GM18499 (cell line): ENCODE results near the gene LGALS7.
"Not testable (repeated sequence)": the region's sequence is repeated elsewhere in the genome, so short reads cannot be mapped to it uniquely, and the experiment has no call there.

Source experiments
- ATAC-seq: cut with Tn5 transposase; IDR thresholded peaks from one replicate; pipeline ENCODE4 v1.9.1; 2021; ENCODE audit warnings: moderate number of reproducible peaks; ENCODE audit not compliant: insufficient read depth, unreplicated experiment

The LGALS7 gene

GRCh38 chr19:38773469-38774177, at the start of gene LGALS7:
Gene LGALS7 (minus strand): TSS chr19:38773517. CDS start chr19:38773492, 25 bp downstream.
- ATAC-seq: no peak

- not testable (repeated sequence) for ATAC-seq
Observed at GRCh38 chr19:38821230-38821825, 48.0 kb upstream of the LGALS7 start.

GRCh38 chr19:38819231-38819920, 46.1 kb upstream of the LGALS7 start:
- ATAC-seq: no peak

GRCh38 chr19:38817081-38817480, 43.8 kb upstream of the LGALS7 start:
- no peak for ATAC-seq

- no peak for ATAC-seq
Observed at GRCh38 chr19:38816131-38816750, 42.9 kb upstream of the LGALS7 start.

- no peak for ATAC-seq
Observed at GRCh38 chr19:38815059-38816001, 42.0 kb upstream of the LGALS7 start.

- ATAC-seq: not testable (repeated sequence)
Observed at GRCh38 chr19:38813932-38814331, 40.6 kb upstream of the LGALS7 start.

- no peak for ATAC-seq
Observed at GRCh38 chr19:38813323-38813722, 40.0 kb upstream of the LGALS7 start.

- ATAC-seq: no peak
Observed at GRCh38 chr19:38812841-38813320, 39.6 kb upstream of the LGALS7 start, which contains the start of gene LGALS4. Gene LGALS4 (minus strand): TSS chr19:38812945. CDS start chr19:38812886, 59 bp downstream.

- no peak for ATAC-seq
Observed at GRCh38 chr19:38812009-38812840, 38.9 kb upstream of the LGALS7 start.

GRCh38 chr19:38809592-38810252, 36.4 kb upstream of the LGALS7 start:
- no peak for ATAC-seq

GRCh38 chr19:38808741-38809140, 35.4 kb upstream of the LGALS7 start:
- ATAC-seq: no peak

GRCh38 chr19:38807374-38808098, 34.2 kb upstream of the LGALS7 start:
- ATAC-seq: not testable (repeated sequence)

- ATAC-seq: no peak
Observed at GRCh38 chr19:38806371-38806770, 33.1 kb upstream of the LGALS7 start.

- no peak for ATAC-seq
Observed at GRCh38 chr19:38805180-38805579, 31.9 kb upstream of the LGALS7 start.

- no peak for ATAC-seq
Observed at GRCh38 chr19:38803543-38803942, 30.2 kb upstream of the LGALS7 start.

GRCh38 chr19:38801359-38802095, 28.2 kb upstream of the LGALS7 start:
- no peak for ATAC-seq
